NCI-H345 treated with DMSO at 0.1 percent for 48 hours (cell line): ENCODE data around the gene HCAR3.

Experiments used
- DNase-seq: peaks from one replicate; lab custom pipeline; 2025; ENCODE audit not compliant: unreplicated experiment; lab: John Stamatoyannopoulos, UW

Gene HCAR3

GRCh38 chr12:122672515-122672914, 44.1 kb downstream of the HCAR3 start:
- no peak for DNase-seq

- DNase-seq = no peak
These were observed 47.1 kb downstream of the HCAR3 start for GRCh38 chr12:122669397-122670070.

GRCh38 chr12:122668268-122668667, 48.3 kb downstream of the HCAR3 start:
- no peak for DNase-seq

- no peak for DNase-seq
These were observed 50.9 kb downstream of the HCAR3 start for GRCh38 chr12:122665759-122666158.

GRCh38 chr12:122665349-122665748, 51.3 kb downstream of the HCAR3 start:
- no peak for DNase-seq
